ENCODE data around the gene COL4A6. TPM values are rescaled to one million over a fixed set of nuclear protein-coding genes. Genes with fewer than 3 reads are reported as not detected.

The COL4A6 gene
- total and polyA plus RNA-seq, 12 donors: 0.14 to 1.4 (median 0.73) TPM

DNA sequence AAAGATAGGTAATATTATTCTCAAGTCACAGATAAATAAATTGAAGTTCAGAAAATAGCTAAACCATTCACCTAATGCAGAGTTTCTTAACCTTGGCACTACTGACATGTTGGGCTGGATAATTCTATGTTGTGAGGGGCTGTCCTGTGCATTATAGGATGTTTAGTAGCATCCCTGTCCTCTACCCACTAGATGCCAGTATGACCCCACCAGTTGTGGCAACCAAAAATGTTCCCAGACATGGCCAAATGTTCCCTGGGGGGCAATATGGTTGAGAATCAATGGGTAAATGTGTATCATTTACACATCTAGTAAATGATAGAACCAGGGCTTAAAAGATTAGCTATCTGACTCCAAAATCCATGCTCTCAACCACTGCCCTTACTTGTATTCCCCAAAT lies 140.9 kb downstream of the COL4A6 start:
- H3K27me3 ChIP-seq: peaks cover 16% of the 10 kb centered on the region
- H3K36me3 ChIP-seq (replicated peaks in 1 of 2): no peaks in the 10 kb centered on the region
- H3K9me3 ChIP-seq (replicated peaks in 1 of 3): no peaks in the 10 kb centered on the region
- no peaks in the 10 kb centered on the region for H3K4me1 ChIP-seq (replicated peaks in 1 of 2)
- intact Hi-C loops (cut with DNase I): no loop called here
- H3K27ac ChIP-seq: no peak overlapping the region
- H3K4me3 ChIP-seq: no peak overlapping the region
- DNase-seq: no peak
- TF ChIP-seq, protein P1, sequence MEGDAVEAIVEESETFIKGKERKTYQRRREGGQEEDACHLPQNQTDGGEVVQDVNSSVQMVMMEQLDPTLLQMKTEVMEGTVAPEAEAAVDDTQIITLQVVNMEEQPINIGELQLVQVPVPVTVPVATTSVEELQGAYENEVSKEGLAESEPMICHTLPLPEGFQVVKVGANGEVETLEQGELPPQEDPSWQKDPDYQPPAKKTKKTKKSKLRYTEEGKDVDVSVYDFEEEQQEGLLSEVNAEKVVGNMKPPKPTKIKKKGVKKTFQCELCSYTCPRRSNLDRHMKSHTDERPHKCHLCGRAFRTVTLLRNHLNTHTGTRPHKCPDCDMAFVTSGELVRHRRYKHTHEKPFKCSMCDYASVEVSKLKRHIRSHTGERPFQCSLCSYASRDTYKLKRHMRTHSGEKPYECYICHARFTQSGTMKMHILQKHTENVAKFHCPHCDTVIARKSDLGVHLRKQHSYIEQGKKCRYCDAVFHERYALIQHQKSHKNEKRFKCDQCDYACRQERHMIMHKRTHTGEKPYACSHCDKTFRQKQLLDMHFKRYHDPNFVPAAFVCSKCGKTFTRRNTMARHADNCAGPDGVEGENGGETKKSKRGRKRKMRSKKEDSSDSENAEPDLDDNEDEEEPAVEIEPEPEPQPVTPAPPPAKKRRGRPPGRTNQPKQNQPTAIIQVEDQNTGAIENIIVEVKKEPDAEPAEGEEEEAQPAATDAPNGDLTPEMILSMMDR (IDR thresholded peaks at IDR 0.05): no peak
- no peak for TF ChIP-seq POLR2A (IDR thresholded peaks at IDR 0.05)

DNA sequence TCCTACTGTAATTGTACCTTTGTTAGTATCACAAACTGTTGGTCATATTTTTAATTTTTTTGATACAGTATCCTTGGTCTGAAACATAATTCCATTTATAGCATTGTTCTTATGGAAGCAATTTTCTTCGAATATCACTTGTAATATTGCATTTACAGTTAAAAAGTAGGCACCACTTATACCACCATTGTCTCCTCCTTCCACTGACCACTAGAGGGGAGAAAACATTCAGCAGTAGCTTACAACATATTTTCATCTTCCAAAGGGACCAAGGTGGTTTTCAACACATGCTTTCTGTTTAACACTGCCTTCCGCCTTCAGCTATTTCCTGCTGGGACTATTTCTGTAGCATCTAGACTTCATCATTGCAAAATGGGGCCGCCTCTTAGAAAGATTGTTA lies 146.2 kb downstream of the COL4A6 start:
- H3K9me3 ChIP-seq (replicated peaks in 1 of 3): no peaks in the 10 kb centered on the region
- H3K36me3 ChIP-seq (replicated peaks in 1 of 2): no peaks in the 10 kb centered on the region
- no peaks in the 10 kb centered on the region for H3K4me1 ChIP-seq (replicated peaks in 1 of 2)
- no peak for TF ChIP-seq POLR2A (IDR thresholded peaks at IDR 0.05)
- TF ChIP-seq, protein P1 (IDR thresholded peaks at IDR 0.05): no peak
- intact Hi-C loops (cut with DNase I): no loop called here
- no peak overlapping the region for H3K4me3 ChIP-seq
- H3K27ac ChIP-seq: no peak overlapping the region
- peaks cover 30% of the 10 kb centered on the region for H3K27me3 ChIP-seq
- WGBS, 4 donors: 80 to 90% (median 87%) methylated on average over 3 of the region's 3 CpGs
- no peak for DNase-seq

DNA sequence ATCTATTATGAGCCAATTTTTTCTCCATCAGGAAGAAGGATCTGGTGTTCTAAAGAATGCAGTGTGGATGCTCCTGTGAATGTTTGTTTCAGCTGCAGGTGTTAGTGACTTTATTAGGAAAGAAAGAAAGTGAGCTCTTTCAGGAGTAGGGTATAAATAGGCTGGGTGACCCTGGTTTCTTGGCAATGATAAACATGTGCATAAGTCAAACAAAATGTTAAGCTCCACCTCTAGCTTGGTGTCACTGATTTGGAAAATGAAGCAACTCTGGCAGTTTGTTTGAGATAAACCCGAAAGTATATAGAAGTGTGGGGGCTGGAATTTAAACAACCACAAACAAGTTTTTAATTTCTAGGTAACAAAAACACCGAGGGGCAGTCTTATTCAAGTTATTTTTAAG lies 152.3 kb downstream of the COL4A6 start:
- intact Hi-C loops (cut with DNase I): no loop called here
- 50 to 75% (median 53%) methylated on average over 2 of the region's 2 CpGs for WGBS, 4 donors
- H3K36me3 ChIP-seq (replicated peaks in 1 of 2): no peaks in the 10 kb centered on the region

DNA sequence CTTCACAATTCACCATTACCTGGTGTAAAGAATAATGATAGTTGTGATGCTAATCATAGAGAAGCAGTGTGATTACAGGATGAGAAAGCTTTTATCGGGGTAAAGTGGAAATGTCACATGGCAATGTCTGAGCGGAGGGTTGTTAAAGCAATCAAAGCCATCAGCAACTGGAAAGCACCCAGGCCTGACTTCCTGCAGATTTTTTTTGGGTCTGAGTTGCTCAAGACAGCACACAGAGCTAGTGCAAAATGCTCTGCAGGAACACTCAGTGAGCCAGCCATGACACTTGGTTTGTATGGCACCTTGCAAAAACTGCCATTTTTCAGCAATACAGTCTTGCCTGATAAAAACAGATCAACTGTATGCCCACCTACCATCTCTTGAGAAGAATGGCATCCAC lies 152.9 kb downstream of the COL4A6 start:
- no peak overlapping the region for H3K27ac ChIP-seq
- intact Hi-C loops (cut with DNase I): no loop called here

More for the DNA sequence above, 152.3 kb downstream of the COL4A6 start:
- DNase-seq: no peak
- H3K9me3 ChIP-seq (replicated peaks in 1 of 3): no peaks in the 10 kb centered on the region
- TF ChIP-seq, protein P1 (IDR thresholded peaks at IDR 0.05): no peak
- TF ChIP-seq POLR2A (IDR thresholded peaks at IDR 0.05): no peak
- no peak overlapping the region for H3K27ac ChIP-seq
- no peak overlapping the region for H3K4me3 ChIP-seq
- H3K27me3 ChIP-seq: peaks cover 15% of the 10 kb centered on the region
- H3K4me1 ChIP-seq (replicated peaks in 1 of 2): no peaks in the 10 kb centered on the region

More for the DNA sequence above, 152.9 kb downstream of the COL4A6 start:
- Histone ChIP-seq H3K36me3 (replicated peaks in 1 of 2) (no peaks in the 10 kb centered on the region), H3K27me3 (peaks cover 10% of the 10 kb centered on the region), H3K4me1 (replicated peaks in 1 of 2) (no peaks in the 10 kb centered on the region), H3K4me3 (no peak overlapping the region), H3K9me3 (replicated peaks in 1 of 3) (no peaks in the 10 kb centered on the region)
- DNase-seq: no peak
- 33 to 69% (median 65%) methylated on average over 2 of the region's 2 CpGs for WGBS, 4 donors
- TF ChIP-seq, protein P1 (IDR thresholded peaks at IDR 0.05): no peak
- TF ChIP-seq POLR2A (IDR thresholded peaks at IDR 0.05): no peak

All from adrenal gland (tissue), 12 donors.